ENCODE data around the gene RPL29. TPM values are rescaled to one million over a fixed set of nuclear protein-coding genes. Genes with fewer than 3 reads are reported as not detected.

The RPL29 gene
- total and polyA plus RNA-seq, 2 donors (not counting 3 experiments of a cell fraction or from before 2014, with no cell fraction given), result 1,236 to 2,177 TPM

DNA sequence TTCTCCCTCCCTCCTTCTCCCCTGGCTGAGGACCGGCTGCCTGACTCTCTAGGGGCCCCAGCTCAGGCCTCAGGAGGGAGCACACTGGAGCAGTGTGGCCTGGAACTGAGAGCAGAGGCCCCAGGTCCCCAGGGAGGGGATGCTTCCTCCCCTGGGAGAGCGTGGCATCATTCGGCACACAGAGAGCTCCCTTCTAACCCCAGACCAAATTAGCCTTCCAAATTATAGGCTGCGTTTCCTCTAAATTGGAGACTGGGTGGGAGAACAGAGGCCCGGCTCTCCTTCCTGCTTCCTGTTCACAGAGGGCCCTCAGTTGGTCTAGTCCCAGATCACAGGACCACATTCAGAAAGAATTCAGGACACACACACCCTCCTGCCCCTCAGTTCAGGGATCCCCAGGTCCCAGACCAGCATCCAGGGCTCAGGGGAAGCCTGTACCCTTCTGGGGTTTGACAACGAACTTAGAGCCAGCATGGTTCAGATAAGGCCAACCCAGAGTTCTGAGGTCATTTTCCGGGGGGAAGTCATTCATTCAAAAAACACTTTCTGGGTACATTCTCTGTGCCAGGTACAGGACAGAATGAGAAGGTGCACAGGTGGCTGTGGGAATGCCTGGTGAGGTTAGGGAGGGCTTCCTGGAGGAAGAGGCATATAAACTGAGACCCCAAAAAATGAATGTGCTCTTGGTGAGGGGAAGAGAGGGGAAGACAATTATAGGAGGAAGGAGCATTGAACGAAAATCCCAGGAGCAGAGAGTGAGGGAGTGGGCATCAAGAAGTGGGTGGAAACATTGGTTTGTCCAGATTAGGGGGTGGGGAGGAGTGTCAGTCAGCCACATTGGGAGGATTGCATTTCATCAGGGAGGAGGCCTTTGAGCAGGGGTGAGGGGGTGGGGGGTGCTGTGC, 28.4 kb upstream of the RPL29 start:
- H3K36me3 ChIP-seq (ENCODE audit: control insufficient read depth in 2 of 2, extremely low read depth in 1 of 2, insufficient read depth in 2 of 2, low read length in 2 of 2), result no peaks in the 10 kb centered on the region
- FAIRE-seq (no peak), DNase-seq (ENCODE audit: low read depth, low spot score) (no peak)
- peak overlapping the region; percentile 60 for H2AFZ ChIP-seq (ENCODE audit: low read depth, low read length)
- no TSS peak for BruUV-seq (replicated peaks)
- ChIA-PET CTCF (no interaction called here), POLR2A (no interaction called here)
- H3K27ac ChIP-seq (ENCODE audit: insufficient read depth, low read depth, low read length), result no peak overlapping the region
- peaks cover 3% of the 10 kb centered on the region for H3K4me1 ChIP-seq (ENCODE audit: control insufficient read depth, extremely low read depth, insufficient read depth, low read length)
- H3K9ac ChIP-seq (replicated peaks; ENCODE audit: extremely low read depth, insufficient read depth, low read length), result no peak overlapping the region
- no peaks in the 10 kb centered on the region for H4K20me1 ChIP-seq (replicated peaks; ENCODE audit: control insufficient read depth, extremely low read depth, insufficient read depth, low read length)
- H3K9me3 ChIP-seq (replicated peaks; ENCODE audit: control insufficient read depth, insufficient read depth, low read length), result no peaks in the 10 kb centered on the region
- no peak for TF ChIP-seq FOS (IDR thresholded peaks at IDR 0.05; ENCODE audit: borderline replicate concordance, insufficient read depth, low read length)
- no peak for TF ChIP-seq EZH2 (IDR thresholded peaks at IDR 0.05; ENCODE audit: borderline replicate concordance, low read depth, low read length, severe bottlenecking)
- TF ChIP-seq, protein P1, sequence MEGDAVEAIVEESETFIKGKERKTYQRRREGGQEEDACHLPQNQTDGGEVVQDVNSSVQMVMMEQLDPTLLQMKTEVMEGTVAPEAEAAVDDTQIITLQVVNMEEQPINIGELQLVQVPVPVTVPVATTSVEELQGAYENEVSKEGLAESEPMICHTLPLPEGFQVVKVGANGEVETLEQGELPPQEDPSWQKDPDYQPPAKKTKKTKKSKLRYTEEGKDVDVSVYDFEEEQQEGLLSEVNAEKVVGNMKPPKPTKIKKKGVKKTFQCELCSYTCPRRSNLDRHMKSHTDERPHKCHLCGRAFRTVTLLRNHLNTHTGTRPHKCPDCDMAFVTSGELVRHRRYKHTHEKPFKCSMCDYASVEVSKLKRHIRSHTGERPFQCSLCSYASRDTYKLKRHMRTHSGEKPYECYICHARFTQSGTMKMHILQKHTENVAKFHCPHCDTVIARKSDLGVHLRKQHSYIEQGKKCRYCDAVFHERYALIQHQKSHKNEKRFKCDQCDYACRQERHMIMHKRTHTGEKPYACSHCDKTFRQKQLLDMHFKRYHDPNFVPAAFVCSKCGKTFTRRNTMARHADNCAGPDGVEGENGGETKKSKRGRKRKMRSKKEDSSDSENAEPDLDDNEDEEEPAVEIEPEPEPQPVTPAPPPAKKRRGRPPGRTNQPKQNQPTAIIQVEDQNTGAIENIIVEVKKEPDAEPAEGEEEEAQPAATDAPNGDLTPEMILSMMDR (IDR thresholded peaks at IDR 0.05; ENCODE audit: extremely low read depth in 1 of 2, insufficient read depth in 1 of 2, low read depth in 1 of 2, low read length in 2 of 2), result no peak
- no peak for TF ChIP-seq JUN (IDR thresholded peaks at IDR 0.05; ENCODE audit: borderline replicate concordance, insufficient read depth, insufficient read length, low read depth)
- no peak for TF ChIP-seq GATA2 (IDR thresholded peaks at IDR 0.05; ENCODE audit: insufficient read depth, insufficient read length, low read depth, low read length)
- TF ChIP-seq MAX (IDR thresholded peaks at IDR 0.05; ENCODE audit: insufficient read depth, insufficient read length), result no peak
- TF ChIP-seq POLR2AphosphoS5 (IDR thresholded peaks at IDR 0.05; ENCODE audit: insufficient read depth, low read depth, low read length), result no peak
- no peak for TF ChIP-seq POLR2A (IDR thresholded peaks at IDR 0.05; ENCODE audit: low read depth, low read length)
- no peak for TF ChIP-seq MYC (IDR thresholded peaks at IDR 0.05; ENCODE audit: low read depth, low read length)
- H3K79me2 ChIP-seq (ENCODE audit: control insufficient read depth, insufficient read depth, low read length), result no peaks in the 10 kb centered on the region
- intact Hi-C loops (cut with micrococcal nuclease) (no loop called here), dilution Hi-C loops (cut with MboI; ENCODE audit: extremely low pct_ligation_motif_present, low sequenced_read_pairs) (no loop called here)
- H3K4me2 ChIP-seq (ENCODE audit: insufficient read depth, low read length), result no peak overlapping the region
- no peaks in the 10 kb centered on the region for H3K9me1 ChIP-seq (replicated peaks; ENCODE audit: control insufficient read depth, extremely low read depth, insufficient read depth, low read length)
- H3K4me3 ChIP-seq (replicated peaks in 1 of 3; ENCODE audit: insufficient read depth in 1 of 3, low read depth in 1 of 3, low read length in 3 of 3), result no peak overlapping the region
- no peaks in the 10 kb centered on the region for H3K27me3 ChIP-seq (ENCODE audit: control insufficient read depth in 2 of 2, insufficient read depth in 2 of 2, low read length in 2 of 2)

Data from endothelial cell of umbilical vein (primary cell).